Keratinocyte (primary cell): Measurements from ENCODE around the gene ST8SIA1.

Source experiments
- CTCF ChIP-seq, 3 experiments: IDR thresholded peaks in 1 of 3; conservative IDR thresholded peaks in 1 of 3; optimal IDR thresholded peaks in 1 of 3; 2 replicates in 2 of 3; 3 replicates in 1 of 3; pipeline versions ENCODE3 to v1.5.1; 2011; ENCODE audit warnings: low read length in 3 of 3, mild to moderate bottlenecking in 3 of 3, moderate library complexity in 2 of 3, control low read depth in 1 of 3, inconsistent platforms in 1 of 3; ENCODE audit not compliant: insufficient read depth in 2 of 3; ENCODE audit errors: extremely low read depth in 1 of 3
- EZH2 ChIP-seq: IDR thresholded peaks from one replicate; pipeline ENCODE4 v1.6.1; 2012; ENCODE audit warnings: inconsistent platforms, mild to moderate bottlenecking, low read length, moderate library complexity

- no peak for TF ChIP-seq CTCF (optimal IDR thresholded peaks at IDR 0.05 in 1 of 3, IDR thresholded peaks at IDR 0.05 in 1 of 3, conservative IDR thresholded peaks at IDR 0.05 in 1 of 3; ENCODE audit: extremely low read depth in 1 of 3, insufficient read depth in 2 of 3, low read length in 3 of 3)
- no peak for TF ChIP-seq EZH2
Measured at GRCh38 chr12:22357531-22357930, 23.0 kb upstream of the ST8SIA1 start.
